ENCODE measurements around the gene ULK4.

GRCh38 chr3:41370307-41370706, 591.6 kb downstream of the ULK4 start:
- no peak for TF ChIP-seq HDGF (IDR thresholded peaks at IDR 0.05; ENCODE audit: borderline replicate concordance)
- TF ChIP-seq PKNOX1 (IDR thresholded peaks at IDR 0.05), result no peak
- no peak for TF ChIP-seq SP1 (IDR thresholded peaks at IDR 0.05)
- no peak for TF ChIP-seq BHLHE40 (IDR thresholded peaks at IDR 0.05; ENCODE audit: borderline replicate concordance)
- no peak for TF ChIP-seq TARDBP (IDR thresholded peaks at IDR 0.05)
- TF ChIP-seq LEF1 (IDR thresholded peaks at IDR 0.05; ENCODE audit: borderline replicate concordance), result no peak
- no peak for TF ChIP-seq ELF4 (IDR thresholded peaks at IDR 0.05)
- TF ChIP-seq FOXA1 (IDR thresholded peaks at IDR 0.05), result no peak
- no peak for TF ChIP-seq ZNF384 (IDR thresholded peaks at IDR 0.05)
- TF ChIP-seq FOXM1 (IDR thresholded peaks at IDR 0.05; ENCODE audit: borderline replicate concordance), result no peak
- no peak for TF ChIP-seq NFRKB (IDR thresholded peaks at IDR 0.05)
- TF ChIP-seq FOXK2 (IDR thresholded peaks at IDR 0.05), result no peak
- TF ChIP-seq ARNT (IDR thresholded peaks at IDR 0.05), result no peak
- no peak for TF ChIP-seq CTBP1 (IDR thresholded peaks at IDR 0.05; ENCODE audit: borderline replicate concordance)
